ENCODE data around the gene APOBEC3G. TPM values are rescaled to one million over a fixed set of nuclear protein-coding genes. Genes with fewer than 3 reads are reported as not detected.

Gene APOBEC3G
- total and polyA plus RNA-seq, 2 of the 13 experiments (the other 11 are each of a cell fraction or from before 2014, with no cell fraction given), result 3.2 to 4.1 TPM

DNA sequence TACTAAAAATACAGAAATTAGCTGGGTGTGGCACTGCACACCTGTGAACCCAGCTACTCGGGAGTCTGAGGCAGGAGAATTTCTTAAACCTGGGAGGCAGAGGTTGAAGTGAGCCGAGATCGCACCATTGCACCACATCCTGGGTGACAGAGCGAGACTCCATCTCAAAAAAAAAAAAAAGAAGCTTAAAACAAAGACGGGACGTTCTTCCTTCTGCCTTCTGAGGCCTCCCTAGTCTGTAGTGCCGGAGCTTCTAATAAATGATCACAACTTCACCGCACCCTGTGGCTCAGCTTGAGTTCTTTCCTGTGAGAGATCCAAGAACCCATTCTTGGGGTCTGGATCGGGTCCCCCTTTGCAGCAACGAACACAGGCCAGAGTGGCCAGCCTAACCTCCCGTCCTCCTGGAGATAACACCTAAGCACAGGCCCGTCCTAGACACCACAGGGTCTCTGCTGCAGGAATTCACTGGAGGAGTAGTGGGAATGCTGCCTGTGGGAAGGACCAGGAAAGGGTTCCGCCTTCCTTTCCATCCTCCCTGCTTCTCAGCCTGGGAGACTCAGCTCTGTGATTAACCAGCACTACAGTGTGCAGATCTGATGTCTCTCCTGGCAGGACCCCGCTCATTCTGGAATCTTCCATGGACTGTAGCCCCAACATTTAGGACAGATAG lies 17.8 kb downstream of the APOBEC3G start (continued):
- TF ChIP-seq, protein P1, sequence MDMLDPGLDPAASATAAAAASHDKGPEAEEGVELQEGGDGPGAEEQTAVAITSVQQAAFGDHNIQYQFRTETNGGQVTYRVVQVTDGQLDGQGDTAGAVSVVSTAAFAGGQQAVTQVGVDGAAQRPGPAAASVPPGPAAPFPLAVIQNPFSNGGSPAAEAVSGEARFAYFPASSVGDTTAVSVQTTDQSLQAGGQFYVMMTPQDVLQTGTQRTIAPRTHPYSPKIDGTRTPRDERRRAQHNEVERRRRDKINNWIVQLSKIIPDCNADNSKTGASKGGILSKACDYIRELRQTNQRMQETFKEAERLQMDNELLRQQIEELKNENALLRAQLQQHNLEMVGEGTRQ (IDR thresholded peaks at IDR 0.05; ENCODE audit: low read depth, low read length), result no peak
- TF ChIP-seq, protein P1 (CRISPR knock-in tag; IDR thresholded peaks at IDR 0.05; ENCODE audit: borderline replicate concordance), result no peak
- no peak for TF ChIP-seq MAZ (IDR thresholded peaks at IDR 0.05; ENCODE audit: borderline replicate concordance, low read depth, low read length)
- no peak for TF ChIP-seq MAZ (CRISPR knock-in tag; IDR thresholded peaks at IDR 0.05; ENCODE audit: low read depth)
- TF ChIP-seq SRSF9 (IDR thresholded peaks at IDR 0.05; ENCODE audit: borderline replicate concordance, insufficient read depth, low read depth, low read length, poor library complexity, severe bottlenecking), result no peak

DNA sequence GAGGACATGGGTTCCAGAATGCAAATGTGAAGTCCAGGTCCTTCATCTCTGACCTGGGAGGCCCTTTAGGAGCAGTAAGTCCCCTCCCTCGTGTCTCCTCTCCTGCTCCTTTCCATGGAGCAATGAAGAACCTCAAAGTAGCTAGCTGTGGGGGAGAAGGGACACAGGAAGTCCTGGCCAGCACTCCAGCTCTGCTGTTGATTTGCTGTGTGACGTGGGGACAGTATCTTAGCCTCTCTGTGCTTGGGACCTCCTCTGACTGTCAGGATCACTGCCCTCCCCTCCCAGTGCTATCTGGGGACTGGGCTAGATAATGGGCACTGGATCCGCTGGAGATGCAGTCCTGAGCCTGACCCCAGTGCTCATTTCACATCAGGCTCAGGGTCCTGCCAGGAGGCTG lies 18.9 kb downstream of the APOBEC3G start:
- Histone ChIP-seq H4K20me1 (ENCODE audit: insufficient read depth, low read length) (no peaks in the 10 kb centered on the region), H2AFZ (ENCODE audit: low read length) (no peak overlapping the region), H3K27ac (ENCODE audit: extremely low read length, insufficient read depth, low read length) (no peak overlapping the region), H3K79me2 (ENCODE audit: insufficient read depth, low read length) (no peaks in the 10 kb centered on the region), H3K4me1 (ENCODE audit: insufficient read depth, low read length) (peaks cover 20% of the 10 kb centered on the region), H3K27me3 (ENCODE audit: control insufficient read depth in 1 of 2, insufficient read depth in 2 of 2, low read length in 2 of 2) (peaks cover 5 to 28% of the 10 kb centered on the region in 2 experiments; a peak in 3 of 5 replicates), H3K4me3 (replicated peaks in 1 of 3; ENCODE audit: insufficient read depth in 1 of 3, low read depth in 2 of 3, low read length in 3 of 3) (no peak overlapping the region), H3K9me3 (ENCODE audit: low read length) (no peaks in the 10 kb centered on the region), H3K4me2 (ENCODE audit: low read depth, low read length) (no peak overlapping the region), H3K9ac (ENCODE audit: insufficient read depth, low read depth, low read length) (no peak overlapping the region), H3K36me3 (replicated peaks in 1 of 2; ENCODE audit: control insufficient read depth in 1 of 2, insufficient read depth in 2 of 2, low read length in 2 of 2) (no peaks in the 10 kb centered on the region)
- intact Hi-C loops (cut with micrococcal nuclease; ENCODE audit: unreplicated experiment) (no loop called here), in situ Hi-C loops (cut with HindIII; ENCODE audit: extremely low pct_ligation_motif_present, low pct_unique_long_range_greater_than_20kb) (no loop called here)
- BruUV-seq (replicated peaks), result no TSS peak
- POLR2A ChIA-PET, result no interaction called here
- CTCF ChIA-PET (ENCODE audit: low intra/inter-chr PET ratio, low total read pairs), result no interaction called here
- DNase-seq (ENCODE audit: low spot score) (no peak), FAIRE-seq (no peak), ATAC-seq (no peak)
- TF ChIP-seq MIXL1 (CRISPR knock-in tag; IDR thresholded peaks at IDR 0.05) (no peak), ZNF362 (CRISPR knock-in tag; IDR thresholded peaks at IDR 0.05; ENCODE audit: borderline replicate concordance) (no peak), ZNF768 (CRISPR knock-in tag; IDR thresholded peaks at IDR 0.05) (peak; percentile 98), GTF3A (CRISPR knock-in tag; conservative IDR thresholded peaks at IDR 0.05) (no peak), SRY (CRISPR knock-in tag; IDR thresholded peaks at IDR 0.05) (no peak), FOXK2 (IDR thresholded peaks at IDR 0.05) (no peak), ZMYM3 (CRISPR knock-in tag; IDR thresholded peaks at IDR 0.05) (peak; percentile 54; the same call in 1 of the 2 replicates)
- TF ChIP-seq, protein P2, sequence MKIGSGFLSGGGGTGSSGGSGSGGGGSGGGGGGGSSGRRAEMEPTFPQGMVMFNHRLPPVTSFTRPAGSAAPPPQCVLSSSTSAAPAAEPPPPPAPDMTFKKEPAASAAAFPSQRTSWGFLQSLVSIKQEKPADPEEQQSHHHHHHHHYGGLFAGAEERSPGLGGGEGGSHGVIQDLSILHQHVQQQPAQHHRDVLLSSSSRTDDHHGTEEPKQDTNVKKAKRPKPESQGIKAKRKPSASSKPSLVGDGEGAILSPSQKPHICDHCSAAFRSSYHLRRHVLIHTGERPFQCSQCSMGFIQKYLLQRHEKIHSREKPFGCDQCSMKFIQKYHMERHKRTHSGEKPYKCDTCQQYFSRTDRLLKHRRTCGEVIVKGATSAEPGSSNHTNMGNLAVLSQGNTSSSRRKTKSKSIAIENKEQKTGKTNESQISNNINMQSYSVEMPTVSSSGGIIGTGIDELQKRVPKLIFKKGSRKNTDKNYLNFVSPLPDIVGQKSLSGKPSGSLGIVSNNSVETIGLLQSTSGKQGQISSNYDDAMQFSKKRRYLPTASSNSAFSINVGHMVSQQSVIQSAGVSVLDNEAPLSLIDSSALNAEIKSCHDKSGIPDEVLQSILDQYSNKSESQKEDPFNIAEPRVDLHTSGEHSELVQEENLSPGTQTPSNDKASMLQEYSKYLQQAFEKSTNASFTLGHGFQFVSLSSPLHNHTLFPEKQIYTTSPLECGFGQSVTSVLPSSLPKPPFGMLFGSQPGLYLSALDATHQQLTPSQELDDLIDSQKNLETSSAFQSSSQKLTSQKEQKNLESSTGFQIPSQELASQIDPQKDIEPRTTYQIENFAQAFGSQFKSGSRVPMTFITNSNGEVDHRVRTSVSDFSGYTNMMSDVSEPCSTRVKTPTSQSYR (CRISPR knock-in tag; IDR thresholded peaks at IDR 0.05; ENCODE audit: borderline replicate concordance), result no peak
- TF ChIP-seq, protein P3, sequence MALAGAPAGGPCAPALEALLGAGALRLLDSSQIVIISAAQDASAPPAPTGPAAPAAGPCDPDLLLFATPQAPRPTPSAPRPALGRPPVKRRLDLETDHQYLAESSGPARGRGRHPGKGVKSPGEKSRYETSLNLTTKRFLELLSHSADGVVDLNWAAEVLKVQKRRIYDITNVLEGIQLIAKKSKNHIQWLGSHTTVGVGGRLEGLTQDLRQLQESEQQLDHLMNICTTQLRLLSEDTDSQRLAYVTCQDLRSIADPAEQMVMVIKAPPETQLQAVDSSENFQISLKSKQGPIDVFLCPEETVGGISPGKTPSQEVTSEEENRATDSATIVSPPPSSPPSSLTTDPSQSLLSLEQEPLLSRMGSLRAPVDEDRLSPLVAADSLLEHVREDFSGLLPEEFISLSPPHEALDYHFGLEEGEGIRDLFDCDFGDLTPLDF (CRISPR knock-in tag; IDR thresholded peaks at IDR 0.05), result no peak
- 39% methylated on average over 3 of the region's 3 CpGs for WGBS (ENCODE audit: low lambda C conversion rate)

All from HepG2 (cell line).